HCT116 (cell line): ENCODE results near the gene TSPAN14. TPM values are rescaled to one million over a fixed set of nuclear protein-coding genes. Genes with fewer than 3 reads are reported as not detected.
A peak's percentile ranks its signal among the peaks of the same experiment; 100 is the strongest.

Experiments
- ATAC-seq: fragments of 200-7000 bp; cut with Tn5 transposase; 2 replicates; pipeline ENCODE4 v1.9.1; 2020; ENCODE audit warnings: mild to moderate bottlenecking, moderate library complexity
- BruUV-seq: library from RNA; stranded (reverse); fragments of 400-500 nt; replicated peaks from 2 replicates; lab custom pipeline; 2021; lab: Mats Ljungman, UMichigan
- CTCF ChIA-PET: fragments of 300-600 bp; sonication (Branson Sonifier 250); formaldehyde crosslinking; loops from one replicate; lab custom pipeline; 2021; ENCODE audit warnings: antibody characterized with exemption; lab: Charles Lee
- POLR2A ChIA-PET: fragments of 300-600, 350-600 bp; sonication (Branson Sonifier 250); formaldehyde crosslinking; loops from one replicate; lab custom pipeline; 2021; ENCODE audit warnings: antibody characterized with exemption; lab: Charles Lee
- RAD21 ChIA-PET, 2 experiments: fragments of 300-600 bp; sonication (Branson Sonifier 250); formaldehyde crosslinking; loops; one replicate each; lab custom pipeline; 2023; ENCODE audit warnings: low total read pairs in 2 of 2; ENCODE audit not compliant: uncharacterized antibody in 2 of 2, unreplicated experiment in 2 of 2, low non-redundant PET in 1 of 2; lab: Charles Lee
- DNase-seq: peaks from one replicate; pipeline ENCODE4 v3.0.0-alpha.2; 2010; ENCODE audit warnings: low read depth, low spot score
- H2AFZ ChIP-seq: fragments of 200-600 bp; shearing (Covaris generic), sonication (generic); 2 replicates; pipeline ENCODE4 v1.6.1; 2017; ENCODE audit warnings: low read depth, mixed run types, mixed read lengths, antibody characterized with exemption, low read length; ENCODE audit not compliant: poor library complexity, severe bottlenecking
- H3K27ac ChIP-seq: 2 replicates; pipeline ENCODE4 v1.5.1; 2012; ENCODE audit warnings: low read depth, low read length
- H3K27me3 ChIP-seq: fragments of 200-600 bp; sonication (generic); 2 replicates; pipeline ENCODE4 v1.6.1; 2016; ENCODE audit warnings: mixed run types, low read length, mixed read lengths; ENCODE audit not compliant: insufficient read depth
- H3K36me3 ChIP-seq, 2 experiments: fragments of 200-500 bp in 1 of 2; fragments of 200-600 bp in 1 of 2; sonication (Bioruptor generic) in 1 of 2; sonication (generic) in 1 of 2; 2 replicates each; pipeline versions ENCODE4 v1.5.1 to v1.6.1; 2014 to 2016; ENCODE audit warnings: low read length in 2 of 2, inconsistent platforms in 1 of 2, mixed read lengths in 1 of 2, mixed run types in 1 of 2; ENCODE audit not compliant: insufficient read depth in 2 of 2, control insufficient read depth in 1 of 2
- H3K4me1 ChIP-seq, 2 experiments: fragments of 200-600 bp in 1 of 2; sonication (generic) in 1 of 2; 2 replicates each; pipeline versions ENCODE4 v1.5.1 to v1.6.1; 2012 to 2017; ENCODE audit warnings: low read length in 2 of 2, inconsistent platforms in 1 of 2, mild to moderate bottlenecking in 1 of 2, mixed read lengths in 1 of 2, mixed run types in 1 of 2, moderate library complexity in 1 of 2; ENCODE audit not compliant: insufficient read depth in 2 of 2, control insufficient read depth in 1 of 2
- H3K4me2 ChIP-seq: fragments of 200-600 bp; sonication (generic); 2 replicates; pipeline ENCODE4 v1.6.1; 2017; ENCODE audit warnings: mixed run types, low read length, mixed read lengths
- H3K4me3 ChIP-seq, 2 experiments: fragments of 200-600 bp in 1 of 2; sonication (generic) in 1 of 2; replicated peaks in 1 of 2; 2 replicates each; pipeline ENCODE4 v1.5.1; 2011 to 2016; ENCODE audit warnings: low read length in 2 of 2, control low read depth in 1 of 2, low read depth in 1 of 2, mild to moderate bottlenecking in 1 of 2, mixed read lengths in 1 of 2, mixed run types in 1 of 2
- H3K79me2 ChIP-seq: fragments of 200-600 bp; sonication (generic); 2 replicates; pipeline ENCODE4 v1.6.1; 2017; ENCODE audit warnings: mild to moderate bottlenecking, mixed run types, low read length, moderate library complexity, mixed read lengths; ENCODE audit not compliant: insufficient read depth
- H3K9ac ChIP-seq: fragments of 200-600 bp; sonication (generic); 2 replicates; pipeline ENCODE4 v1.6.1; 2016; ENCODE audit warnings: low read length, mixed read lengths
- H3K9me2 ChIP-seq: fragments of 200-600 bp; sonication (generic), shearing (Covaris generic); 2 replicates; pipeline ENCODE4 v1.6.1; 2017; ENCODE audit warnings: mixed run types, mild to moderate bottlenecking, moderate library complexity; ENCODE audit not compliant: insufficient read depth
- H3K9me3 ChIP-seq, 2 experiments: fragments of 200-500 bp in 1 of 2; fragments of 200-600 bp in 1 of 2; sonication (Bioruptor generic) in 1 of 2; sonication (generic) in 1 of 2; 2 replicates each; pipeline ENCODE4 v1.6.1; 2014 to 2017; ENCODE audit warnings: low read length in 2 of 2, mixed read lengths in 2 of 2, inconsistent platforms in 1 of 2, low read depth in 1 of 2, mild to moderate bottlenecking in 1 of 2, mixed run types in 1 of 2, moderate library complexity in 1 of 2; ENCODE audit not compliant: control insufficient read depth in 1 of 2, insufficient read depth in 1 of 2
- H4K20me1 ChIP-seq: fragments of 200-600 bp; sonication (generic), shearing (Covaris generic); 2 replicates; pipeline ENCODE4 v1.6.1; 2017; ENCODE audit warnings: mixed run types, mild to moderate bottlenecking, moderate library complexity; ENCODE audit not compliant: insufficient read depth
- CEBPB ChIP-seq: IDR thresholded peaks from 2 replicates; pipeline ENCODE4 v1.6.1; 2012; ENCODE audit warnings: low read depth
- FOSL1 ChIP-seq: IDR thresholded peaks from 2 replicates; pipeline ENCODE4 v1.6.1; 2012; ENCODE audit warnings: low read depth
- JUND ChIP-seq: IDR thresholded peaks from 2 replicates; pipeline ENCODE4 v1.6.1; 2012
- POLR2AphosphoS5 ChIP-seq: IDR thresholded peaks from 2 replicates; pipeline ENCODE4 v1.6.1; 2011; ENCODE audit warnings: mild to moderate bottlenecking, low read depth, low read length, moderate library complexity
- REST ChIP-seq: IDR thresholded peaks from 2 replicates; pipeline ENCODE4 v1.6.1; 2012; ENCODE audit warnings: low read depth
- TCF7L2 ChIP-seq: IDR thresholded peaks from 2 replicates; pipeline ENCODE4 v1.7.0; 2011; ENCODE audit warnings: borderline replicate concordance, inconsistent platforms; ENCODE audit not compliant: insufficient read depth, insufficient read length; ENCODE audit errors: extremely low read depth
- intact Hi-C: fragments of 100-400 bp; cut with micrococcal nuclease; formaldehyde crosslinking; loops from 2 replicates; pipeline ENCODE4 v1.10.0; 2022
- total RNA-seq: library from RNA; stranded (reverse); gene quantifications from one replicate; pipeline ENCODE4 v1.2.1, GENCODE V29; 2021; ENCODE audit not compliant: unreplicated experiment

TSPAN14 gene
- total RNA-seq, 1 experiment from 2014 or later: 86.8 TPM

DNA sequence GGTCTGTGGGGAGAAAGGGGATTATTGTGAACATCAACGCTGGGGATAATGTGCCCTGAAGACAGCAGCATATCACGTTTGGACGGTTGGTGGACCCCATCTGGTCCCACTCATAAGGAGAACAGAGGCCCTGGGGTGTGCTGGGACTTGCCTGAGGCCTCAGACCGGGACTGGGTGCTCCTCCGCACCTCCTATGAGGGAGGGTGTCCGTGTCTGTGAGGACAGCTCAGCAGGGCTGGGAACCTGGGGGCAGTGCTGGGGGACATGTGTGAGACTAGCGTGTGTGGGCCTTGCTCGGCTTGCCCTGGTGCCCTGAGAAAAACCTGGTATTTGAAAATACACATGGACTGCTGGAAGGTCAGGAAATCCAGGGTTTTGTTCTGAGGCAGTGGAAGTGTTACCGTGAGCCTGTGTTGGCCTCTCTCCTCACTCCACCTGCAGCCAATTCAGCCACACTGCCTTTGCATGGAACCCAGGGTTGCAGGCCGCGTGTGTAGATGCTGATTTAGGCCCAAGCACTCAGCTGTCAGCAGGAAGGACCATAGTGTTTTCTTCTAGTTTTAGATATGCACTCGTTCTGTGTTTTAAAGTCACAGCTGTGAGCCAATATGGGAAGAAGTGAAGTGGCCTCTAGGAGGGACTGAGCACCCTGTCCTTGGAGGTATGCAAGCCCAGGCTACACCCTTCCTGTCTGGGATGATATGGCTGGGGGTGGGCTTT is 70.2 kb downstream of the TSPAN14 start:
- Histone ChIP-seq H3K9ac (no peak overlapping the region), H3K9me2 (no peaks in the 10 kb centered on the region), H4K20me1 (no peaks in the 10 kb centered on the region), H3K4me3 (no peak overlapping the region), H3K79me2 (no peaks in the 10 kb centered on the region), H3K9me3 (no peaks in the 10 kb centered on the region), H3K27me3 (no peaks in the 10 kb centered on the region), H3K36me3 (no peaks in the 10 kb centered on the region), H3K27ac (no peak overlapping the region), H3K4me2 (no peak overlapping the region), H2AFZ (no peak overlapping the region), H3K4me1 (no peaks in the 10 kb centered on the region)
- intact Hi-C loops: no loop called here
- no peak for TF ChIP-seq TCF7L2
- 0 out of 2 replicates have a peak, but pooled peaks have one; percentile 18 for TF ChIP-seq POLR2AphosphoS5
- DNase-seq (no peak), ATAC-seq (peak; percentile 44)
- ChIA-PET CTCF (no interaction called here), RAD21 (no interaction called here), POLR2A (no interaction called here)
- BruUV-seq: no TSS peak

- ChIA-PET RAD21 (no interaction called here), CTCF (interaction anchor here (1.3 to 2.0 kb wide), 2 partner anchors 10 to 21 kb away, joined by 4 read pairs; no protein-coding TSS in a partner anchor), POLR2A (no interaction called here)
- H3K4me3 ChIP-seq: no peak overlapping the region
- H3K79me2 ChIP-seq: no peaks in the 10 kb centered on the region
- no peaks in the 10 kb centered on the region for H3K36me3 ChIP-seq
- BruUV-seq: no TSS peak
- no peak overlapping the region for H3K4me2 ChIP-seq
- no peak overlapping the region for H3K9ac ChIP-seq
- ATAC-seq: no peak
- H3K27ac ChIP-seq: no peak overlapping the region
- H3K9me2 ChIP-seq: no peaks in the 10 kb centered on the region
- H4K20me1 ChIP-seq: no peaks in the 10 kb centered on the region
- peaks cover 0 to 4% of the 10 kb centered on the region in 2 experiments; a peak in 1 of 4 replicates for H3K4me1 ChIP-seq
- H3K27me3 ChIP-seq: no peaks in the 10 kb centered on the region
- no peak for DNase-seq
- no peak overlapping the region for H2AFZ ChIP-seq
- intact Hi-C loops: no loop called here
- no peak for TF ChIP-seq FOSL1
- TF ChIP-seq JUND: no peak
- no peak for TF ChIP-seq REST
- TF ChIP-seq CEBPB: no peak
- no peaks in the 10 kb centered on the region for H3K9me3 ChIP-seq
Observed at GRCh38 chr10:80526218-80526617, 72.1 kb downstream of the TSPAN14 start.
